ENCODE data around the gene ETV5.

The ETV5 gene

GRCh38 chr3:186123012-186123411 lies 14.1 kb upstream of the ETV5 start:
- no peak for DNase-seq (ENCODE audit: low read depth in 2 of 2)

- no peak for DNase-seq (ENCODE audit: low read depth in 2 of 2)
Measured at GRCh38 chr3:186121968-186122367, 13.1 kb upstream of the ETV5 start.

- DNase-seq (ENCODE audit: low read depth in 2 of 2) = no peak
Measured at GRCh38 chr3:186121278-186121677, 12.4 kb upstream of the ETV5 start.

- DNase-seq (ENCODE audit: low read depth in 2 of 2) = no peak
Measured at GRCh38 chr3:186119499-186119898, 10.6 kb upstream of the ETV5 start.

GRCh38 chr3:186118692-186119091 lies 9.8 kb upstream of the ETV5 start:
- DNase-seq (ENCODE audit: low read depth in 2 of 2) = no peak

- DNase-seq (ENCODE audit: low read depth in 2 of 2) = no peak
Measured at GRCh38 chr3:186117521-186118134, 8.7 kb upstream of the ETV5 start.

GRCh38 chr3:186115239-186115996 lies 6.5 kb upstream of the ETV5 start:
- DNase-seq (ENCODE audit: low read depth in 2 of 2) = no peak

GRCh38 chr3:186110975-186111974 lies 2.4 kb upstream of the ETV5 start:
- DNase-seq (ENCODE audit: low read depth in 2 of 2) = no peak

GRCh38 chr3:186109897-186110803 lies 1.3 kb upstream of the ETV5 start:
- DNase-seq (ENCODE audit: low read depth in 2 of 2) = no peak

GRCh38 chr3:186108106-186108940 lies 566 bp downstream of the ETV5 start:
- DNase-seq (ENCODE audit: low read depth in 2 of 2) = no peak

- DNase-seq (ENCODE audit: low read depth in 2 of 2) = no peak
Measured at GRCh38 chr3:186107215-186108105, 1.4 kb downstream of the ETV5 start.

- no peak for DNase-seq (ENCODE audit: low read depth in 2 of 2)
Measured at GRCh38 chr3:186105543-186105942, 3.3 kb downstream of the ETV5 start.

- DNase-seq (ENCODE audit: low read depth in 2 of 2) = no peak
Measured at GRCh38 chr3:186102687-186103086, 6.2 kb downstream of the ETV5 start.

GRCh38 chr3:186100398-186100797 lies 8.5 kb downstream of the ETV5 start:
- no peak for DNase-seq (ENCODE audit: low read depth in 2 of 2)

- DNase-seq (ENCODE audit: low read depth in 2 of 2) = no peak
Measured at GRCh38 chr3:186099178-186099577, 9.7 kb downstream of the ETV5 start.

- DNase-seq (ENCODE audit: low read depth in 2 of 2) = no peak
Measured at GRCh38 chr3:186098740-186099139, 10.1 kb downstream of the ETV5 start.

GRCh38 chr3:186097663-186098451 lies 11.0 kb downstream of the ETV5 start:
- DNase-seq (ENCODE audit: low read depth in 2 of 2) = no peak

- DNase-seq (ENCODE audit: low read depth in 2 of 2) = no peak
Measured at GRCh38 chr3:186097317-186097662, 11.6 kb downstream of the ETV5 start.

GRCh38 chr3:186096290-186096689 lies 12.6 kb downstream of the ETV5 start:
- no peak for DNase-seq (ENCODE audit: low read depth in 2 of 2)

All from stimulated activated CD8-positive, alpha-beta memory T cell treated with anti-CD3 and anti-CD28 coated beads, Interleukin-7, amount 100 ng/mL, for 1 hour (primary cell).